K562 (cell line): ENCODE results near the gene ZNF613. TPM values are rescaled to one million over a fixed set of nuclear protein-coding genes. Genes with fewer than 3 reads are reported as not detected.

Experiments used
- BMI1 ChIP-seq: fragments of 150-350 bp; IDR thresholded peaks from 2 replicates; pipeline ENCODE4 v1.6.1; 2014; ENCODE audit warnings: low read length
- CEBPB ChIP-seq: fragments of 450-650 bp; IDR thresholded peaks from 2 replicates; pipeline ENCODE4 v1.6.1; 2016; ENCODE audit warnings: missing genetic modification characterization, missing compliant biosample characterization
- FOXJ3 ChIP-seq: sonication (generic); formaldehyde crosslinking; IDR thresholded peaks from 2 replicates; pipeline ENCODE4 v1.4.0; 2020; ENCODE audit warnings: mild to moderate bottlenecking, missing genetic modification reagents
- GATA2 ChIP-seq: sonication (generic); formaldehyde crosslinking; IDR thresholded peaks from 2 replicates; pipeline ENCODE4 v1.4.0; 2020; ENCODE audit warnings: mild to moderate bottlenecking, missing genetic modification reagents
- GMEB1 ChIP-seq: fragments of 250-450 bp; sonication (Bioruptor Pico); IDR thresholded peaks from 2 replicates; pipeline ENCODE4 v1.4.0; 2020; ENCODE audit warnings: mild to moderate bottlenecking
- HDAC3 ChIP-seq: fragments of 450-650 bp; IDR thresholded peaks from 2 replicates; pipeline ENCODE4 v1.6.1; 2018; ENCODE audit warnings: borderline replicate concordance, mild to moderate bottlenecking, moderate library complexity; ENCODE audit not compliant: partially characterized antibody
- MBD2 ChIP-seq: sonication (generic); IDR thresholded peaks from 2 replicates; pipeline ENCODE4 v1.6.1; 2016; ENCODE audit warnings: low read depth, borderline replicate concordance
- MCM2 ChIP-seq: fragments of 450-650 bp; IDR thresholded peaks from 2 replicates; pipeline ENCODE4 v1.6.1; 2017; ENCODE audit warnings: low read depth, mild to moderate bottlenecking
- MTA2 ChIP-seq: fragments of 450-650 bp; IDR thresholded peaks from 2 replicates; pipeline ENCODE4 v1.6.1; 2016; ENCODE audit warnings: low read depth
- NFIX ChIP-seq: fragments of 250-450 bp; sonication (Bioruptor Pico); IDR thresholded peaks from 2 replicates; pipeline ENCODE4 v1.4.0; 2020; ENCODE audit warnings: low read depth, mild to moderate bottlenecking, moderate library complexity
- RFX7 ChIP-seq: fragments of 250-450 bp; sonication (Bioruptor Pico); IDR thresholded peaks from 2 replicates; pipeline ENCODE4 v1.5.1; 2021; ENCODE audit warnings: mild to moderate bottlenecking
- SRF ChIP-seq, 2 experiments: fragments of 250-450, 450-650 bp in 1 of 2; sonication (Bioruptor Pico) in 1 of 2; sonication (generic) in 1 of 2; formaldehyde crosslinking; IDR thresholded peaks; 2 replicates each; pipeline versions ENCODE4 v1.5.0 to v1.5.1; 2020 to 2022; ENCODE audit warnings: mild to moderate bottlenecking in 1 of 2, missing genetic modification reagents in 1 of 2
- TCF15 ChIP-seq: fragments of 250-450 bp; sonication (Bioruptor Pico); IDR thresholded peaks from 2 replicates; pipeline ENCODE4 v1.8.0; 2022; ENCODE audit warnings: moderate library complexity, mild to moderate bottlenecking, inconsistent platforms
- TRIM25 ChIP-seq: fragments of 450-650 bp; IDR thresholded peaks from 2 replicates; pipeline ENCODE4 v1.7.0; 2016; ENCODE audit warnings: borderline replicate concordance
- ZBTB2 ChIP-seq: fragments of 450-650 bp; IDR thresholded peaks from 2 replicates; pipeline ENCODE4 v1.6.1; 2016; ENCODE audit warnings: antibody characterized with exemption
- ZFX ChIP-seq: sonication (generic); formaldehyde crosslinking; IDR thresholded peaks from 2 replicates; pipeline ENCODE4 v1.8.0; 2022; ENCODE audit warnings: mild to moderate bottlenecking, missing genetic modification reagents, moderate library complexity
- ZNF140 ChIP-seq: fragments of 250-450 bp; sonication (Bioruptor Pico); IDR thresholded peaks from 2 replicates; pipeline ENCODE4 v1.8.0; 2021; ENCODE audit warnings: moderate library complexity, mild to moderate bottlenecking, inconsistent platforms
- ZNF277 ChIP-seq: fragments of 250-450 bp; sonication (Bioruptor Pico); IDR thresholded peaks from 2 replicates; pipeline ENCODE4 v1.8.0; 2022; ENCODE audit warnings: inconsistent platforms, mild to moderate bottlenecking, moderate library complexity, borderline replicate concordance
- ZNF583 ChIP-seq: fragments of 250-450 bp; sonication (Bioruptor Pico); IDR thresholded peaks from 2 replicates; pipeline ENCODE4 v1.4.0; 2020
- ZNF639 ChIP-seq, 2 experiments: fragments of 200-800 bp in 1 of 2; sonication (Bioruptor generic) in 1 of 2; sonication (generic) in 1 of 2; formaldehyde crosslinking in 1 of 2; IDR thresholded peaks in 1 of 2; conservative IDR thresholded peaks in 1 of 2; 2 replicates each; pipeline versions ENCODE4 v1.5.0 to v1.6.1; 2016 to 2020; ENCODE audit warnings: missing compliant biosample characterization in 1 of 2, missing genetic modification characterization in 1 of 2, missing genetic modification reagents in 1 of 2
- polyA plus RNA-seq, 8 experiments: library from polyadenylated mRNA; depleted of rRNA in 4 of 8; stranded (reverse) in 5 of 8; unstranded in 3 of 8; fragments of >200 nt; fragmentation: Nextera tagmentation in 2 of 8; fragmentation: Illumina TruSeq in 1 of 8; extraction: Ambion mirVana in 2 of 8; extraction: Trizol in 1 of 8; gene quantifications; 2 replicates each; pipeline versions ENCODE4 v1.2.1 to v1.2.3, GENCODE V29; 2011 to 2014; ENCODE audit warnings: inconsistent platforms in 1 of 8, missing spikeins in 1 of 8
- total RNA-seq, 7 experiments: library from RNA; depleted of rRNA in 6 of 7; stranded (reverse); fragments of >200 nt in 6 of 7; fragmentation: Illumina TruSeq in 2 of 7; extraction: Trizol in 2 of 7; gene quantifications; 2 replicates each; pipeline versions ENCODE4 v1.2.1 to v1.2.3, GENCODE V29; 2011 to 2021; ENCODE audit warnings: low replicate concordance in 1 of 7

The ZNF613 gene
- total and polyA plus RNA-seq, 9 of the 15 experiments (the other 6 are each of a cell fraction or from before 2014, with no cell fraction given) = 2.1 to 4.5 (median 2.7) TPM

GRCh38 chr19:51927859-51928258 lies 587 bp downstream of the ZNF613 start (continued):
- TF ChIP-seq ZNF140 (CRISPR knock-in tag) = no peak
- TF ChIP-seq SRF (CRISPR knock-in tag; IDR thresholded peaks at IDR 0.05) = no peak
- no peak for TF ChIP-seq ZNF583 (CRISPR knock-in tag)
- no peak for TF ChIP-seq TCF15 (CRISPR knock-in tag)
- TF ChIP-seq FOXJ3 (CRISPR knock-in tag) = no peak
- no peak for TF ChIP-seq ZNF639 (CRISPR knock-in tag; conservative IDR thresholded peaks at IDR 0.05 in 1 of 2, IDR thresholded peaks at IDR 0.05 in 1 of 2)
- TF ChIP-seq MCM2 = no peak
- no peak for TF ChIP-seq GMEB1
- TF ChIP-seq TRIM25 = no peak
- no peak for TF ChIP-seq RFX7 (CRISPR knock-in tag)
- no peak for TF ChIP-seq NFIX (CRISPR knock-in tag)
- TF ChIP-seq BMI1 = no peak
- TF ChIP-seq GATA2 (CRISPR knock-in tag) = peak; percentile 90
- no peak for TF ChIP-seq HDAC3
- peak; percentile 73 for TF ChIP-seq CEBPB (tag)
- TF ChIP-seq ZFX (CRISPR knock-in tag) = 0 out of 2 replicates have a peak, but pooled peaks have one; percentile 3
- 0 out of 2 replicates have a peak, but pooled peaks have one; percentile 22 for TF ChIP-seq MTA2
- TF ChIP-seq ZNF277 = no peak
- peak; percentile 84; the same call in 1 of the 2 replicates for TF ChIP-seq ZBTB2
- TF ChIP-seq MBD2 = no peak
